Left cardiac atrium (tissue), 4 donors: ENCODE measurements around the gene FIG4. TPM values are rescaled to one million over a fixed set of nuclear protein-coding genes. Genes with fewer than 3 reads are reported as not detected.
"Not testable (repeated sequence)": the region's sequence is repeated elsewhere in the genome, so short reads cannot be mapped to it uniquely, and the experiment has no call there.

Source experiments
- ATAC-seq, 2 donors: fragments of 200-7000 bp; cut with Tn5 transposase; one replicate each; pipeline ENCODE4 v1.9.1; 2020; ENCODE audit warnings: mild to moderate bottlenecking in 2 of 2, moderate library complexity in 2 of 2
- DNase-seq: peaks from one replicate; pipeline ENCODE4 v3.0.0-alpha.2; 2020
- intact Hi-C, 2 donors: fragments of 100-400 bp; cut with DNase I; formaldehyde crosslinking; loops; one replicate each; pipeline versions ENCODE4 v1.14.1 to v1.15.1; 2022 to 2023
- long read RNA-seq: library from polyadenylated mRNA; unstranded; transcript quantifications from one replicate; pipeline ENCODE4 v2.0.0, GENCODE V29; 2021
- total RNA-seq, 2 donors: library from RNA; stranded (reverse); fragmentation: NEBNext Ultra II Directional; extraction: Animal tissue kit (Norgen Biotek cat#: 25700); gene quantifications; one replicate each; pipeline ENCODE4 v1.2.1, GENCODE V29; 2021
- donor health status: DM: no; HTN: yes; CAD: no.
- donor health status: DM: no; HTN: yes; CAD: no; lungs with severe emphysema.
- donor health status: DM: yes; HTN: yes; CAD: no.
- donor health status: Dilated cardiomyopathy.

Gene FIG4
- total RNA-seq, result 10 to 100 TPM in 1 of 2 donors, 1 to 10 TPM in 1; 8.2 to 11.1 TPM
- long read RNA-seq, transcript FIG4-201 (23 exons, 3,011 nt), result major isoform, 26 of 28 reads
- long read RNA-seq, partial matches to known transcripts, result 1 of 28 reads
- long read RNA-seq, other reads (novel, unspliced or antisense), result 1 of 28 reads

DNA sequence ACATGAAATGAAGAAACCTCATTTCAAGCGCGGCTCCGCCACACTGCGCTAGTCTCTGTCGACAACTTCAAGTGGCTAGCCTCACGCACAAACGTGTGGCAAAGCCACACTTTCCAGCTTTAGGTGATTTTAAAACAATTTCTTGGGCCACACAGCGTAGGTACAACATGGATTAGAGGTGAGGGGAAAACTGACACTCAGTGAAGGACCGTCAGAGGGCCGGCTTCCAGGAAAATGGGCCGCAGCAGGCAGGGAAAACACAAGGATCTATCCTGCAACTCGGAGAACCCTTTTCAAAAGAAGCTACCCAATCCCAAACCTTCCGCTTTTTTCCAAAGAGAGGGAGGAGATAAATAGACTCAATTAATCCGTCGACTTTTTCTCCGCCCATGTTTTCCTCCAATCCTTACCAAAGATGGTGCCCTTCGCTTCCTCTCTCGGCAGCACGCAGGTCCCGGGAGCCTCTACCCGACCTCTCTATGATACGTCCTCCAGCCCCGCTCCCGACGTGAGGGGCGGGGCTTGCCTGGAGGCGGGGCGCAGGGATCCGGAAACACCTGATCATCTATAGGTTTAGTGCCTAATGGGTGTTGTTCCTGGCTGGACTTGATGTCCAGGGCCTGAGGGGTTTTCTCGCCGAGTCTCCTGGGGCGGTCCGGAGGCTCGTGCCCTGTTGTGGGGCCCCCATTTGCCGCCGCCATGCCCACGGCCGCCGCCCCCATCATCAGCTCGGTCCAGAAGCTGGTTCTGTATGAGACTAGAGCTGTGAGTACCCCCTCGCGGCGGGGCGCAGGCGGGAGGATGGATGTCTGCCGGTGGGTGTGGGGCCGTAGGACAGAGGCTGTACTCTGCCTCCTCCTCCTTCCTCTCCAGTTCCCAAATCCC lies at the start of gene FIG4, which contains the start of gene AK9:
Gene FIG4, plus strand, starts transcription at position 560 of the 885 bp plus-strand sequence. Its CDS starts 140 bp downstream, at position 700.
Gene AK9, minus strand, starts transcription at position 466 of the 885 bp plus-strand sequence. CDS start 15,457 bp downstream, outside the sequence.
- intact Hi-C loops, result no loop called here
- DNase-seq, result peak; percentile 95
- ATAC-seq, result peak; percentile 100

DNA sequence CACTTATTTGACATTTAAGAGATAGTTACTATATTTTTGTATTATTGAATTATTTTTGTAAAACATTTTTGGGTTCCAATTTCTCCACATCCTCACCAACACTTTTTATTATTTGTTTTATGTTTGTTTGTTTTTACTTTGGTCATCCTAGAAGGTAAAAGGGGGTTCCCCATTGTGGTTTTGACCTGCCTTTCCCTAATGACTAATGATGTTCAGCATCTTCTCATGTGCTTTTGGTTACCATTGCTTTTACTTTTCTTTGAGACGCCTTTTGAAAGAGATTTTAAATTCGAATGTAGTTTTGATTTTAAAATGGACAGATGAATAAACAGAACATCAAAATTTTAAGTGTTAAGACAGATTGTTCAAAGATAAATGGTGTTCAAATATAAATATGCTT lies 47.0 kb upstream of the FIG4 start:
- intact Hi-C loops, result no loop called here
- ATAC-seq (no peak), DNase-seq (no peak)

DNA sequence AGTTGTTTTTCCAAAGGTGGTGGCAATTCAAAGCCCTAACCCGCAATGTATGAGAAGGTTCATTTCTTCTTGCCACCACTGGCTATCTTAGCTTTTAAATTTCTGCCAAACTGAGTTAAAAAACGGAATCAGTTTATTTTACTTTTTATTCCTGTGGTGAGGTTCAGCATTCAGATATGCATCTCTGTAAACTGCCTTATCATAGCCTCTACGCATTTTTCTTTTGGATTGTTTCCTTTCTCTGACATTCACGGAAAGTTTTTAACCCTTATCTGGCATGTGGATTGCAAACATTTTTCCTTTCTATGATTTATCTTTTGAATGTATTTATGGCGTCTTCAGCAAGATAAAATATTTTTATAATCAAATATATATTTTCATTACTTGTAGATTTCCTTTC lies 37.8 kb upstream of the FIG4 start:
- intact Hi-C loops, result no loop called here
- DNase-seq, result no peak
- no peak for ATAC-seq

DNA sequence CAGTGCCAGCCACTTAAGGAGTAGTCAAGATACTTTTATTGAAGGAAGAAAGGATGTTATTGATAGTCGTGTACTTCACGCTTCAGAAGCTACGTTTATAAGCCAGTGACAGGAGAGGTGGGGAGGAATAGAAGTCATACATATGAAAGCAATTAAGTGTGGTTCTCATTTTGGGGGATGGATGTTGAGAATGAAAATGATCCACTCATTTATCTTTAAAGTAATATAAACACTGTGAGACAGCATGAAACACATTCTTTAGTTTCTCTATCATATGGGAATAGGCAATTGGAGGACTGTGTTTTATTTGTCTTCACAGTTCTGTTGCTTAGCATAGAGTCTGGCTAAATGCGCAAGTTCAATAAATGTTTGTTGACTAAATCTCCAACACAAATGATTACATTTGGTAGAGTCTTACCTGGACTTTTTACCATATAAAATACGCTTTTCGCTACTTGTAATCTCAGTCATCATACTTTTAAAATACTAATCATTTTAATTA lies 35.3 kb upstream of the FIG4 start:
- intact Hi-C loops, result no loop called here
- ATAC-seq (no peak), DNase-seq (no peak)

DNA sequence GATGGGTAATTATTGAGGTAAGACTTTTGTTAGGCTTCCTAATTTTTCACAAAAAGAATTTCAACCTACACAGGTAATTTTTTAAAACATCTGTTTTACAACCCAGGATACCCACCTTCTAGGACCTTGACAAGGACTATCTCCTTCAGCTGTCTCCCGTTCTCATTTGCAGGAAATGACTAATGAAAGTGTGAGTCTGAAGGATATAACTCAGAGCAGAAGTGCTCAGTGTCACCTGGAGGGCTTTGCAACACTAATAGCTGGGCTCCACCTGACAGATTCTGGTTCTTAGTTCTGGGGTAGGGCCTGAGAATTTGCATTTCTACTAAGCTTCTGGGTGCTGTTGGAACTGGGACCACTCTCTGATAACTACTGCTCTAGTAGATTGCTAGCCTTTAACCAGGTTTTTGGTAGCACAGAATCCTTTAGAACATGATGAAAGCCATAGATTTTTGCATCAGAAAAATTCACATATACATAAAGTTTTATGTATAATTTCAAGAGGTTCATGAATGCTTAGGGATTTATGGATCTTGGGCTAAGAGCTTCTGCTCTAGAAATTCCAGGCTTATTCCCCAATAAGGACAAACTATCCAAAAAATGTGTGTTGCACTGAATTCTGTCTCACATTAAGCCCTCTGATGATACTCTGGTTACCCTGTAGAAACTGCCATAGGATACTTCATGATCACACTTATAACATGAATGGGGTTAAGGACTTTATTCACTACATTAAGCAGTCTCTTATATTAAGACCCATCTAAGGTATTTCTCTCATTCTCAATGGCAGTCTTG lies 30.4 kb upstream of the FIG4 start:
- intact Hi-C loops, result no loop called here

DNA sequence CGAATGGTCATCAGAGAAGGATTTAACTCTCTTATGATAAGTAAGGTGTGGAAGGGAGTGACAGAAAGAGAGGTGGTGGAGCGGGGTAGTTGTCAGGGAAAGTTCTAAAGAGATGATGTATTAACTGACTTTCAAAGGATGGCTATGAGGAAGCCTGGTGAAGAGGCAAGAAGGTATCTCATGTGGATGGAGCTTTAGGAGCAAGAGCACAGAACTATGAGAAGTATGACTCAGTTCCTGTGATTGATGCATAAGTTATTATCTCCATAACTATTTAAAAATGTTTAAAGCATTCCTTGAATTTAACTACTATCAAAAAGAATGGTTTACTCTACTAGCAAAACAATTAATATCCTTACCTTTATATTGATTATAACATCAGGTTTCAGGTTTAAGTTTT lies 28.9 kb upstream of the FIG4 start:
- ATAC-seq (no peak), DNase-seq (no peak)
- intact Hi-C loops, result no loop called here

More for the DNA sequence above, 30.4 kb upstream of the FIG4 start:
- DNase-seq, result no peak
- ATAC-seq, result no peak

DNA sequence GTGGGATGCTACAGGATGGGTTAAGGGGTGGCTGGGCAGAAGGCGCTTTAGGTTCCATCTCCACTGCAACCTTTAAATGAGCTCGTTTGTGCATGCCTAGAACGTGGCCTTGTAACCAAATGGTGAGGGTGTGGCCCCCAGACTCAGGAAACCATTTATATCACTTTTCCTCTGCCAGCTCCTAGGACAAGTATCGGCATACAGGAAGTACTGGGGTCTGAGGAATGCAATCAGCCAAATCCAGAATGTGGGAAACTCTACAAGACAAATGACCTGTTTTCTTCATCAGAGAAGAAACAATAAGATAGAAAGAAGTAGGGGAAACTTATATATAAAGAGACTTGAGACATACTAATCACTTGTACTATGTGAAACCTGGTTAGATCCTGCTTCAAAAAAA lies 21.3 kb upstream of the FIG4 start:
- intact Hi-C loops, result no loop called here
- DNase-seq, result no peak
- ATAC-seq, result no peak

DNA sequence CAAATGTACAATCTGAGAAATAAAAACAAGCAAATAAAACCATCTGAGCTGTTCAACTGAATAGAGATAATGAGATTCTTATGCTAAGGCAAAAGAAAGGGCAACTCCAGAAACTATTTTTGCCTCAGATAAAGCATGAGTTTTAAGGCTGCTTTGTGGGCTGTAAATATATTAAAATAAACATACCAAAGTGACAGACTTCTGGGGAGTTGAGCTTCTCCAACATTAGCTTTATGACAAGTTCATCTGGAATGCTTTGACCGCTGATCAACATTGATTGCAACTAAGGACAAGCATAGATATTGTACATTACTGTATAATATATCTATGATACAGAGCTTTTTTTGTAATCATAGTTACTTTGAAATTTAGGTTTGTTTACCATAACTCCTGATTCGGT lies 19.4 kb upstream of the FIG4 start:
- intact Hi-C loops, result no loop called here
- no peak for ATAC-seq

DNA sequence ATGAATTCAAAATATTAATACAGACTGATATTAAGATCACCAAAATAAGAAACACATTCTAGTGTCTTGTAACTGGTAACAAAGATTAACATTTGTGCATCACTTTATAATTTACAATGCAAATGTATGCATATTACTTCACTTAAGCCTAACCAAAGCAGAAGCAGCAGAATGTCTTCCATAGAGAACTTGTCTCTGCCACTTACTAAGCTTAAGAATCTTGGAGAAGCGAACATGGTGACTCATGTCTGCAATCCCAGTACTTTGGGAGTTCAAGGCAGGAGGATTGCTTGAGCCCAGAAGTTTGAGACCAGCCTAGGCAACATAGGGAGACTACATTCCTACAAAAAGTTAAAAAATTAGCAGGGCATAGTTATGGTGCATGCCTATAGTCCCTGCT lies 18.9 kb upstream of the FIG4 start:
- intact Hi-C loops, result no loop called here
- DNase-seq, result no peak
- ATAC-seq, result no peak

More for the DNA sequence above, 19.4 kb upstream of the FIG4 start:
- no peak for DNase-seq

DNA sequence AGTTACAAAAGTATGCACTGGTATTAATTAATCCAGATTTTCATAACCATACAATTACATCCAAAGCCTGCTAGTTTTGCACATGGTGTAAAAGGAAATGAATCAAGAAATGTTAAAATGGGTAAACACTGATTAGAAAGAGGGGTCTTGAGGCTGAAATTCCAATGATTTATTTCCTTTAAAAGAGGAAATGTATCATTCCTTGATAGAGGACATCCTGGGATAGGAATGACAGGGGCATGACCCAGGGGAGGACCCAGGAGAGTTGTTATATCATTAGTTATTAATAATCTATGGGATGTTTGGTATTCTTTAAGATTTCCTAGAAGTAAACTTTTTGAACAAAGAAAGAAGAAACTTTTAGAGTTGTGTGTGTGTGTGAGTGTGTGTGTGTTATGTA lies 18.3 kb upstream of the FIG4 start:
- no peak for ATAC-seq
- DNase-seq, result no peak
- intact Hi-C loops, result no loop called here

DNA sequence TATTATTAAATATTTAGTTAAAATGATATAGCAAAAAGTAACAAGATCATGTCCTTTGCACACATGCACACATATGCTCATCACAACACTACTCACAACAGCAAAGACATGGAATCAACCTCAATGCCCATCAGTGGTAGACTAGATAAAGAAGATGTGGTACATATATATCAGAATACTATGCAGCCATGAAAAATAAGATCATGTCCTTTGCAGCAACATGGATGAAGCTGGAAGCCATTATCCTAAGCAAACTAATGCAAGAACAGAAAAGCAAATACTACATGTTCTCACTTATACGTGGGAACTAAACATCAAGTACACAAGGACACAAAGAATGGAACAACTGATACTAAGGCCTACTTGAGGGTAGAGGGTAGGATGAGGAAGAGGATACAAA lies 14.4 kb upstream of the FIG4 start:
- intact Hi-C loops, result no loop called here
- DNase-seq (no peak), ATAC-seq (no peak)

DNA sequence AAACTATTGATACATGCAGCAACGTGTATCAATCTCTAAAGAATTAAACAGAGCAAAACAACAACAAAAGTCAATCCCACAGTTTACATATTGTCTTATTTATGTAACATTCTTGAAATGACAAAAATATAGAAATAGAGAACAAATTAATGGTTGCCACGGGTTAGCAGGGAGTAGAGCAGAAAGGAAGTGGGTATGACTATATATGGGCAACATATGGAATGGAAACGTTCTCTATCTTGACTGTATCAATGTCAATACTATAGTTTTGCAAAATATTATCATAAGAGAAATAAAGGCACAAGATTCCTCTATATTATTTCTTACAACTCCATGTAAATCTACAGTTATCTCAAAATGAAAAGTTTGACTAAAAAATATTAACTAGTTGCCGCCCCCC lies 12.9 kb upstream of the FIG4 start:
- DNase-seq (no peak), ATAC-seq (no peak)
- intact Hi-C loops, result no loop called here

DNA sequence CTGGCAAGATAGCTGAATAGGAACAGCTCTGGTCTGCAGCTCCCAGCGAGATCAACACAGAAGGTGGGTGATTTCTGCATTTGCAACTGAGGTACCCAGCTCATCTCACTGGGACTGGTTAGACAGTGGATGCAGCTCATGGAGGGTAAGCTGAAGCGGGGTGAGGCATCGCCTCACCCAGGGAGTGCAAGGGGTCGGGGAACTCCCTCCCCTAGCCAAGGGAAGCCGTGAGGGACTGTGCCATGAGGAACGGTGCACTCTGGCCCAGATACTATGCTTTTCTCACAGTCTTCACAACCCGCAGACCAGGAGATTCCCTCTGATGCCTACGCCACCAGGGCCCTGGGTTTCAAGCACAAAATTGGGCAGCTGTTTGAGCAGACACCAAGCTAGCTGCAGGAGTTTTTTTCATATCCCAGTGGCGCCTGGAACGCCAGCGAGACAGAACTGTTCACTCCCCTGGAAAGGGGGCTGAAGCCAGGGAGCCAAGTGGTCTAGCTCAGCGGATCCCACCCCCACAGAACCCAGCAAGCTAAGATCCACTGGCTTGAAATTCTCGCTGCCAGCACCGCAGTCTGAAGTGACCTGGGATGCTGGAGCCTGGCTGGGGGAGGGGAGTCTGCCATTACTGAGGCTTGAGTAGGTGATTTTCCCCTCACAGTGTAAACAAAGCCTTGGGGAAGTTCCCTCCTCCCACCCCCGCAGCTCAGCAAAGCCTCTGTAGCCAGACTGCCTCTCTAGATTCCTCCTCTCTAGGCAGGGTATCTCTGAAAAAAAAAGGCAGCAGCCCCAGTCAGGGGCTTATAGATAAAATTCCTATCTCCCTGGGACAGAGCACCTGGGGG lies 12.2 kb upstream of the FIG4 start:
- intact Hi-C loops, DNase-seq, ATAC-seq: not testable (repeated sequence)

DNA sequence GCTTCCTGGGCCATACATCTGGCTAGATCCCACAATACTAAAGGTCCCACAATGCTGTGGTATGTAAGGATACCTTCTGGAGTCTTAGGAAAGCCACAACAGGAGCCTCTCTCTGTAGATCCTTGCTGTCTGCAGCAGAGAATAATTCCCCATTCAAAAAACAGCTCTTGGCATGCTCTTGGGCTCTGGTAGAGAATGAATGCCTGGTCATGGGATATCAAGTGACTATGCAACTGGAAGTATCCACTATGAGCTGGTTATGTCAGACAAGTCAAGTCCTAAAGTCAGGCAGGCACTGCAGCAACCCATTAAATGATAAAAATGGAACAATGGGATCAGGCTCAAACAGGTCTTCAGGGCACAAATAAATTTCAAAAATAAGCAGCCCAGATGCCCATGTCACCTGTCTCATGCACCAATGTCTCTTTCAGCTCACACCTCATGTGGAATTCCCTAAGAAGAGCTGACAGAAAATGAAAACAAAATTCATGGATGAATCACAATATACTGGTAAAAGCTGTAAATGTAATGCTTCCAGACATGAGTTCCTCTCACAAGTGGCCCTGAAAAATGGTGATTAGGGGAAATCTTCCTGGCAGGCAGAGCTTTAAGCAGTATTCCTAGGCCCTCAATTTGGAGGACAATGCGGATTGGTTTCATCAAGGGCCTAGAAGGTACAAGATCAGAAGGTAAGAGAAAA lies 4.4 kb upstream of the FIG4 start:
- DNase-seq (no peak), ATAC-seq (no peak)
- intact Hi-C loops, result no loop called here

DNA sequence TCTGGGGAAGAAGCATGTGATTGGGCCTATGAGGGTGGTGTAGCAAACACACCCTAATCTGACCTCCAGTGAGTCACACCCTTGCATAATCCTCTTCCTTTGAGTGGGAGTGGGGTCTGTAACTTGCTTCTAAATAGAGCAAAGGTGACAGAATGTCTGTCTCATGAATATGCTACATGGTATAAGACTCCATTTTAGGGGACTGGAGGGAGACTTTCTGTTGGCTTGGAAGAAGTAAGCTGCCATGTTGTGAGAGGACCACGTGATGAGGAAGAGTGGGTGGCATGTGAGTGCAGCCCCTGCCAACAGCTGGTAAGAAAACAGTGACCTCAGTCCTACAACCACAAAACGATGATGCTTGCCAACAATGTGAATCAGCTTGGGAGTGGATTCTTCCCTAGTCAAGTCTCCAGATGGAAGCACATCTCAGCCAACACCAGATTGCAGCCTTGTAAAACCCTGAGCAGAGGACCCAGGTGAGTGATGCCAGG lies 3.8 kb upstream of the FIG4 start:
- ATAC-seq, result peak in 1 of 2 donors; percentile 13
- intact Hi-C loops, result no loop called here
- peak; percentile 34 for DNase-seq

DNA sequence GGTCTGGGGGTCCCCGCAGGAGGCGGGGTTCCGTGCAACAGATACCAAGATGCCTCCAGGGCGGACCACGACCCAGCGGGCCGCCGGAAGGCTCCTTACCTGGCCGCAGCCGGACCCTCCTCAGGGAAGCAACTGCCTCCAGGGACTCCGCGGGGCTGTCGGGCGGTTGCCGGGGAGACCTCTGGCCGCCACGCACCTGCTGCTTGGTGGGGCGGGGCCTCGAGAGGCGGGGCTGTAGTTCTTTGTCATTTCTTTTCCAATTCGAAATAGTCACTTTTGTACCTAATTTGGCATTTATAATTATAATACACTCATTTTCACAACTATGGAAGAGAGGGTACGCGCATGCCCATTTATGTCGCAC lies 741 bp upstream of the FIG4 start:
- intact Hi-C loops, result no loop called here
- ATAC-seq (peak; percentile 45 to 60), DNase-seq (peak; percentile 68)

DNA sequence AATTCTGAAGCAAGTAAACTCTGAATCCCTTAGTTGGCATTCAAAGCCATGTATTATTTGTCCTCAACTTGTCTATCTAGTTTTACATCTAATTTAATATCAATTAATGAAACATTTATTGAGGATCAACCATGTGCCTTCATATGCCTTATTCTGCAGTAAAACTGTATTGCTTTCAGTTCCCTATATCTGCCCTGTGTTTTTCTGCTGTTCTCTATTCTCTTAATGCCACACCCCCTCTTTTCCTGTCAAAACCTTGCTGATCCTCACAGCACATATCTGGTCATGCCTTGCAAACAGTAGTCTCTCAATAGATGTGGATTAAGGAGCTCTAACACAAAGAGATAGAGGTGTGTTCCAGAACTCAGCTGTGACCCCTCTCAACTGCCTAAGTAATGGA lies 2.0 kb downstream of the FIG4 start:
- DNase-seq, result no peak
- no peak for ATAC-seq
- intact Hi-C loops, result no loop called here

DNA sequence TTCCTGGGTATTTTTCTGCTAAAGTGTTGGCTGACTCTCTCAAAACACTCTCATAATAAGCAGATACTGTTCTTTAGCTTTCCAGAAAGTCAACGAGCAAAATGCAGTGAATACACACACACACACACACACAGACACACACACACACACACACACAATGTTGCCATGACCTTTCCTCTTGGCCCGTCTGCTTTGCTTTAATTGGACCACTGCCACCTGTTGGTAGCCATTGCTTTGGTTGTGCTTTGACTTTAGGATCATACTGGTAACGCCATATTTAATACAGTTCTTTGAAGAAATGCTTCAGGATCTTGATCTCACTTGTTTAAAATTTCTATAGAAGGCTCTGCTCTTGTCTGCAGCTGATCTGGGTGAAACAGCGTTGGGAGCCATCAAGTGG lies 4.4 kb downstream of the FIG4 start:
- intact Hi-C loops, result no loop called here
- ATAC-seq, result no peak
- no peak for DNase-seq
